ENCODE measurements around the gene GGT6. TPM values are rescaled to one million over a fixed set of nuclear protein-coding genes. Genes with fewer than 3 reads are reported as not detected.
"Not testable (repeated sequence)": the region's sequence is repeated elsewhere in the genome, so short reads cannot be mapped to it uniquely, and the experiment has no call there.

GGT6 gene
- polyA plus RNA-seq (ENCODE audit: insufficient read length): 6.3 TPM
- long read RNA-seq, donor 1, partial matches to known transcripts: 0 of 4 reads
- long read RNA-seq, donor 1, other reads (novel, unspliced or antisense): 0 of 4 reads
- long read RNA-seq, donor 2, partial matches to known transcripts: 0 of 6 reads
- long read RNA-seq, donor 2, other reads (novel, unspliced or antisense): 0 of 6 reads
- long read RNA-seq, donor 3, partial matches to known transcripts: 0 of 4 reads
- long read RNA-seq, donor 3, other reads (novel, unspliced or antisense): 0 of 4 reads
- long read RNA-seq, donor 4: 0 reads
- long read RNA-seq, donor 5, partial matches to known transcripts: 0 of 6 reads
- long read RNA-seq, donor 5, other reads (novel, unspliced or antisense): 0 of 6 reads
- long read RNA-seq, donor 6, partial matches to known transcripts: 0 of 2 reads
- long read RNA-seq, donor 6, other reads (novel, unspliced or antisense): 0 of 2 reads
- long read RNA-seq, donor 7, partial matches to known transcripts: 0 of 5 reads
- long read RNA-seq, donor 7, other reads (novel, unspliced or antisense): 0 of 5 reads
- long read RNA-seq, donor 8, partial matches to known transcripts: 0 of 1 reads
- long read RNA-seq, donor 8, other reads (novel, unspliced or antisense): 0 of 1 reads

GRCh38 chr17:4560421-4560820 is at the start of gene GGT6:
Gene GGT6 (minus strand): TSS chr17:4560577. CDS start chr17:4560521, 56 bp downstream.
- DNase-seq: no peak

GRCh38 chr17:4610162-4610561 is 49.8 kb upstream of the GGT6 start:
- no peak for DNase-seq

- no peak for DNase-seq
These were observed 49.4 kb upstream of the GGT6 start for GRCh38 chr17:4609761-4610160.

- peak; percentile 69 for DNase-seq
These were observed 47.4 kb upstream of the GGT6 start for GRCh38 chr17:4607773-4608187.

GRCh38 chr17:4607261-4607741 is 46.9 kb upstream of the GGT6 start:
- no peak for DNase-seq

GRCh38 chr17:4605826-4606225 is 45.4 kb upstream of the GGT6 start:
- DNase-seq: no peak

GRCh38 chr17:4604736-4605135 is 44.4 kb upstream of the GGT6 start:
- not testable (repeated sequence) for DNase-seq

- DNase-seq: peak; percentile 67
These were observed 43.8 kb upstream of the GGT6 start for GRCh38 chr17:4604111-4604644.

- DNase-seq: no peak
These were observed 41.7 kb upstream of the GGT6 start for GRCh38 chr17:4602041-4602440.

- no peak for DNase-seq
These were observed 40.9 kb upstream of the GGT6 start for GRCh38 chr17:4601326-4601725.

GRCh38 chr17:4600563-4600962 is 40.2 kb upstream of the GGT6 start:
- no peak for DNase-seq

- DNase-seq: peak; percentile 59
These were observed 39.3 kb upstream of the GGT6 start for GRCh38 chr17:4599505-4600281.

- DNase-seq: no peak
These were observed 38.6 kb upstream of the GGT6 start for GRCh38 chr17:4598776-4599504.

- DNase-seq: no peak
These were observed 37.6 kb upstream of the GGT6 start for GRCh38 chr17:4597975-4598374.

GRCh38 chr17:4596636-4597380 is 36.4 kb upstream of the GGT6 start:
- no peak for DNase-seq

- DNase-seq: not testable (repeated sequence)
These were observed 35.4 kb upstream of the GGT6 start for GRCh38 chr17:4595685-4596342.

GRCh38 chr17:4594931-4595684 is 34.7 kb upstream of the GGT6 start:
- no peak for DNase-seq

- DNase-seq: no peak
These were observed 34.0 kb upstream of the GGT6 start for GRCh38 chr17:4594406-4594805.

GRCh38 chr17:4593021-4593421 is 32.6 kb upstream of the GGT6 start:
- no peak for DNase-seq

Measured in left kidney (tissue), 8 donors.